Kidney epithelial cell (primary cell): ENCODE results near the gene RERE. TPM values are rescaled to one million over a fixed set of nuclear protein-coding genes. Genes with fewer than 3 reads are reported as not detected.

ENCODE experiments used
- DNase-seq: peaks from one replicate; pipeline ENCODE4 v3.0.0-alpha.2; 2010; ENCODE audit warnings: low read depth
- H3K27me3 ChIP-seq: 2 replicates; pipeline ENCODE4 v1.6.0; 2011; ENCODE audit warnings: low read length; ENCODE audit not compliant: control insufficient read depth, insufficient read depth
- H3K36me3 ChIP-seq: 2 replicates; pipeline ENCODE4 v1.5.1; 2011; ENCODE audit warnings: low read length; ENCODE audit not compliant: control insufficient read depth, insufficient read depth
- H3K4me3 ChIP-seq: 2 replicates; pipeline ENCODE4 v1.5.1; 2011; ENCODE audit warnings: low read depth, mild to moderate bottlenecking, control low read depth, low read length
- CTCF ChIP-seq: IDR thresholded peaks from 2 replicates; pipeline ENCODE4 v1.5.1; 2011; ENCODE audit warnings: mild to moderate bottlenecking, moderate library complexity, low read length, control low read depth, inconsistent platforms; ENCODE audit not compliant: insufficient read depth, poor library complexity, severe bottlenecking
- total RNA-seq: library from RNA; depleted of rRNA; stranded (reverse); fragments of >200 nt; gene quantifications from 2 replicates; pipeline ENCODE4 v1.2.3, GENCODE V29; 2015

RERE gene
- total RNA-seq, 1 donor from 2014 or later, result 47.5 TPM

- peak; percentile 84 for TF ChIP-seq CTCF
- no peak for DNase-seq
- no peaks in the 10 kb centered on the region for H3K27me3 ChIP-seq
- peaks cover 1% of the 10 kb centered on the region for H3K36me3 ChIP-seq
- no peak overlapping the region for H3K4me3 ChIP-seq
Measured at GRCh38 chr1:8348777-8349472, 468.5 kb downstream of the RERE start.

GRCh38 chr1:8348047-8348776 lies 469.2 kb downstream of the RERE start:
- TF ChIP-seq CTCF, result no peak
- DNase-seq, result no peak

GRCh38 chr1:8347635-8348034 lies 469.8 kb downstream of the RERE start:
- Histone ChIP-seq H3K27me3 (no peaks in the 10 kb centered on the region), H3K36me3 (peaks cover 1% of the 10 kb centered on the region), H3K4me3 (no peak overlapping the region)
- TF ChIP-seq CTCF, result no peak
- DNase-seq, result no peak

More at GRCh38 chr1:8348047-8348776, 469.2 kb downstream of the RERE start:
- H3K27me3 ChIP-seq, result no peaks in the 10 kb centered on the region
- peaks cover 1% of the 10 kb centered on the region for H3K36me3 ChIP-seq
- no peak overlapping the region for H3K4me3 ChIP-seq

GRCh38 chr1:8345621-8346415 lies 471.6 kb downstream of the RERE start:
- no peaks in the 10 kb centered on the region for H3K27me3 ChIP-seq
- no peak for TF ChIP-seq CTCF
- DNase-seq, result no peak
- no peak overlapping the region for H3K4me3 ChIP-seq
- no peaks in the 10 kb centered on the region for H3K36me3 ChIP-seq

GRCh38 chr1:8344893-8345507 lies 472.4 kb downstream of the RERE start:
- no peak for TF ChIP-seq CTCF
- no peaks in the 10 kb centered on the region for H3K36me3 ChIP-seq
- DNase-seq, result no peak
- no peaks in the 10 kb centered on the region for H3K27me3 ChIP-seq
- no peak overlapping the region for H3K4me3 ChIP-seq
